NB4 (cell line): ENCODE measurements around the gene TIMM22.

Experiments
- CTCF ChIP-seq: IDR thresholded peaks from one replicate; pipeline ENCODE4 v1.5.1; 2012; ENCODE audit warnings: low read depth, low read length
- MYC ChIP-seq: IDR thresholded peaks from 2 replicates; pipeline ENCODE4 v1.6.1; 2011; ENCODE audit warnings: low read depth, low read length

- TF ChIP-seq CTCF, result no peak
- no peak for TF ChIP-seq MYC
Observed at GRCh38 chr17:1050246-1050995, 53.5 kb downstream of the TIMM22 start.
